Neural cell (in vitro differentiated cells): ENCODE data around the gene SZT2. TPM values are rescaled to one million over a fixed set of nuclear protein-coding genes. Genes with fewer than 3 reads are reported as not detected.

Experiments used
- H2AFZ ChIP-seq: fragments of 200-600, 300-800 bp; sonication (generic), shearing (Covaris generic); 2 replicates; pipeline ENCODE4 v1.6.0; 2014; ENCODE audit warnings: low read depth, mild to moderate bottlenecking, antibody characterized with exemption, low read length, moderate library complexity
- H3F3A ChIP-seq: fragments of 200-600 bp; shearing (Covaris generic); 2 replicates; pipeline ENCODE4 v1.6.1; 2016; ENCODE audit warnings: mild to moderate bottlenecking, moderate library complexity, mixed read lengths, antibody characterized with exemption, low read length; ENCODE audit not compliant: insufficient read depth, poor library complexity, severe bottlenecking
- H3K27ac ChIP-seq: fragments of 200-600, 300-800 bp; sonication (generic), shearing (Covaris generic); 2 replicates; pipeline ENCODE4 v1.5.1; 2014; ENCODE audit warnings: mild to moderate bottlenecking, low read length, moderate library complexity
- H3K27me3 ChIP-seq: fragments of 300-800, 200-600 bp; sonication (generic), shearing (Covaris generic); 2 replicates; pipeline ENCODE4 v1.6.0; 2014; ENCODE audit warnings: mild to moderate bottlenecking, low read depth, low read length, moderate library complexity; ENCODE audit not compliant: insufficient read depth
- H3K36me3 ChIP-seq: fragments of 300-800, 200-600 bp; sonication (generic), shearing (Covaris generic); 2 replicates; pipeline ENCODE4 v1.5.1; 2014; ENCODE audit warnings: mild to moderate bottlenecking, antibody characterized with exemption, low read length, moderate library complexity; ENCODE audit not compliant: insufficient read depth
- H3K4me2 ChIP-seq: fragments of 300-800, 200-600 bp; sonication (generic), shearing (Covaris generic); 2 replicates; pipeline ENCODE4 v1.6.0; 2014; ENCODE audit warnings: mild to moderate bottlenecking, low read length
- H3K4me3 ChIP-seq: fragments of 300-800, 200-600 bp; sonication (generic), shearing (Covaris generic); 2 replicates; pipeline ENCODE4 v1.5.1; 2014; ENCODE audit warnings: mild to moderate bottlenecking, low read length, moderate library complexity
- H3K79me2 ChIP-seq: fragments of 200-600 bp; shearing (Covaris generic); replicated peaks from 2 replicates; pipeline ENCODE4 v1.6.0; 2014; ENCODE audit warnings: mild to moderate bottlenecking, low read length, moderate library complexity; ENCODE audit not compliant: insufficient read depth
- H3K9ac ChIP-seq: fragments of 300-800, 200-600 bp; sonication (generic), shearing (Covaris generic); 2 replicates; pipeline ENCODE4 v1.6.1; 2016; ENCODE audit warnings: mild to moderate bottlenecking, low read length, mixed read lengths
- H3K9me2 ChIP-seq: fragments of 200-600 bp; shearing (Covaris generic); 2 replicates; pipeline ENCODE4 v1.6.1; 2016; ENCODE audit warnings: mild to moderate bottlenecking, low read length, mixed read lengths; ENCODE audit not compliant: insufficient read depth
- H3K9me3 ChIP-seq: fragments of 200-600, 300-800 bp; sonication (generic), shearing (Covaris generic); 2 replicates; pipeline ENCODE4 v1.6.1; 2016; ENCODE audit warnings: mild to moderate bottlenecking, mixed run types, low read length, moderate library complexity, mixed read lengths
- H4K20me1 ChIP-seq: fragments of 200-600 bp; shearing (Covaris generic); 2 replicates; pipeline ENCODE4 v1.6.1; 2016; ENCODE audit warnings: mild to moderate bottlenecking, mixed run types; ENCODE audit not compliant: insufficient read depth
- CTCF ChIP-seq: fragments of 450-650 bp; IDR thresholded peaks from 2 replicates; pipeline ENCODE4 v1.5.1; 2014; ENCODE audit warnings: antibody characterized with exemption, mild to moderate bottlenecking, moderate library complexity; ENCODE audit not compliant: poor library complexity, severe bottlenecking
- EP300 ChIP-seq: fragments of 450-650 bp; conservative IDR thresholded peaks from 2 replicates; pipeline ENCODE4 v1.6.1; 2014; ENCODE audit warnings: antibody characterized with exemption, mild to moderate bottlenecking, moderate library complexity; ENCODE audit not compliant: poor library complexity, severe bottlenecking
- EZH2 ChIP-seq: fragments of 200-600, 300-800 bp; shearing (Covaris generic), sonication (generic); IDR thresholded peaks from 2 replicates; pipeline ENCODE4 v1.6.1; 2014; ENCODE audit warnings: antibody characterized with exemption, low read length, borderline replicate concordance, mild to moderate bottlenecking; ENCODE audit not compliant: insufficient read depth, poor library complexity, severe bottlenecking
- MXI1 ChIP-seq: fragments of 450-650 bp; conservative IDR thresholded peaks from 2 replicates; pipeline ENCODE4 v1.6.1; 2014; ENCODE audit warnings: antibody characterized with exemption, mild to moderate bottlenecking; ENCODE audit not compliant: poor library complexity, severe bottlenecking
- POLR2AphosphoS5 ChIP-seq: IDR thresholded peaks from 2 replicates; pipeline ENCODE4 v1.6.1; 2012
- RAD21 ChIP-seq: fragments of 450-650 bp; conservative IDR thresholded peaks from 2 replicates; pipeline ENCODE4 v1.6.1; 2014; ENCODE audit warnings: antibody characterized with exemption, mild to moderate bottlenecking, moderate library complexity
- REST ChIP-seq: IDR thresholded peaks from 2 replicates; pipeline ENCODE4 v1.6.1; 2012; ENCODE audit warnings: borderline replicate concordance
- SMC3 ChIP-seq: fragments of 450-650 bp; conservative IDR thresholded peaks from 2 replicates; pipeline ENCODE4 v1.6.1; 2014; ENCODE audit warnings: antibody characterized with exemption, mild to moderate bottlenecking, moderate library complexity; ENCODE audit not compliant: poor library complexity
- TAF1 ChIP-seq: IDR thresholded peaks from 2 replicates; pipeline ENCODE4 v1.6.1; 2012; ENCODE audit warnings: low read depth
- polyA plus RNA-seq: library from polyadenylated mRNA; depleted of rRNA; stranded (reverse); fragments of >200 nt; gene quantifications from 2 replicates; pipeline ENCODE4 v1.2.3, GENCODE V29; 2014

SZT2 gene
- polyA plus RNA-seq, 1 donor from 2014 or later: 6.6 TPM

DNA sequence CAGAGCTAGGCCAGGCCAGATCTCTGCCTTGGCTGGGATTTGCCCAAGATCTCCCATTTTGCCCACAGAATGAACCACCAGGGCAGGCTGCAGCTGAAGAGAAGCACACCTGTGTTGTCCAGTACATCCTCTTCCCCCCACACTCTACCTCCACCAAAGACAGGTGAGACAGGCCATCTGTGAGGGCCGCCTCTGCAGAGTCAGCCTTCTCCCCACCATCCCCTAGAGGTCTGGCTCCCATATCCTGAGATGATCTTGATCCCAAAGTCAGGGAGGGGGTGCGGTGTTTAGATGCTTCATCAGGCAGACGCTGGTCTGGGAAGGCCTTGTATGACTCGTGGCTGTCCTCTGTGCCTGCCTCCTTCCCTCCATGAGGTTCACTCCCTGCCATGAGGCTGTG lies 35.3 kb downstream of the SZT2 start:
- Histone ChIP-seq H3K9me2 (no peaks in the 10 kb centered on the region), H3K9me3 (no peaks in the 10 kb centered on the region), H2AFZ (no peak overlapping the region), H4K20me1 (no peaks in the 10 kb centered on the region), H3F3A (no peaks in the 10 kb centered on the region), H3K27me3 (no peaks in the 10 kb centered on the region), H3K36me3 (no peaks in the 10 kb centered on the region), H3K79me2 (no peaks in the 10 kb centered on the region), H3K9ac (no peak overlapping the region), H3K4me3 (no peak overlapping the region), H3K4me2 (no peak overlapping the region), H3K27ac (no peak overlapping the region)
- TF ChIP-seq EP300 (no peak), REST (no peak), EZH2 (no peak), POLR2AphosphoS5 (no peak), MXI1 (no peak), SMC3 (no peak), TAF1 (no peak), RAD21 (no peak), CTCF (no peak)

DNA sequence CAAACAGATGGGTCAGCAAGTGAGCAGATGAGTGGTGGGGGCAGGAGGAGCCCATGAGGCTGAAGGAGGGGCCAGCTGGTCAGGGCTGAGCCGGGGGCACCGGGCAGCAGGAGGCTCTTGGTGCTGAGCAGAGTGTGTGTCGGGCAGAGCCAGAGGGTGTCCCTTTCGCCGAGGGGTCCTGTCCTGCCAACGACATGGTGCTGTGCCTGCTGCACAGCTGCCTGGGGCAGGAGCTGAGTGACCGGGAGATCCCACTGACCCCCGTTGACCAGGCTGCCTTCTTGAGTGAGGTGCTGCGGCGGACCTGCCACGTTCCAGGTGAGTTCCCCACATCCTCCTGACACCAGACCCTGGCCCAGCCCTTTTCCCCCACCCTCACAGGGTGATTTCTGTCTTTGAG lies 36.5 kb downstream of the SZT2 start:
- H4K20me1 ChIP-seq: no peaks in the 10 kb centered on the region
- no peaks in the 10 kb centered on the region for H3K36me3 ChIP-seq
- no peaks in the 10 kb centered on the region for H3K79me2 ChIP-seq
- no peak overlapping the region for H2AFZ ChIP-seq
- no peak overlapping the region for H3K9ac ChIP-seq
- no peak for TF ChIP-seq POLR2AphosphoS5
- TF ChIP-seq EP300: no peak
- no peak for TF ChIP-seq TAF1
- no peak for TF ChIP-seq CTCF
- no peak for TF ChIP-seq SMC3
- no peak for TF ChIP-seq MXI1
- no peak for TF ChIP-seq RAD21
- TF ChIP-seq REST: no peak
- no peak for TF ChIP-seq EZH2
- H3K9me2 ChIP-seq: no peaks in the 10 kb centered on the region
- no peaks in the 10 kb centered on the region for H3F3A ChIP-seq
- no peak overlapping the region for H3K27ac ChIP-seq
- no peaks in the 10 kb centered on the region for H3K9me3 ChIP-seq
- no peak overlapping the region for H3K4me2 ChIP-seq
- H3K4me3 ChIP-seq: no peak overlapping the region
- no peaks in the 10 kb centered on the region for H3K27me3 ChIP-seq
